HG03159 (cell line): ENCODE measurements around the gene KERA.
"Not testable (repeated sequence)": the region's sequence is repeated elsewhere in the genome, so short reads cannot be mapped to it uniquely, and the experiment has no call there.

ENCODE experiments used
- ATAC-seq: cut with Tn5 transposase; IDR thresholded peaks from one replicate; pipeline ENCODE4 v1.9.1; 2021; ENCODE audit warnings: mild to moderate bottlenecking, moderate library complexity; ENCODE audit not compliant: unreplicated experiment

Gene KERA, protein sequence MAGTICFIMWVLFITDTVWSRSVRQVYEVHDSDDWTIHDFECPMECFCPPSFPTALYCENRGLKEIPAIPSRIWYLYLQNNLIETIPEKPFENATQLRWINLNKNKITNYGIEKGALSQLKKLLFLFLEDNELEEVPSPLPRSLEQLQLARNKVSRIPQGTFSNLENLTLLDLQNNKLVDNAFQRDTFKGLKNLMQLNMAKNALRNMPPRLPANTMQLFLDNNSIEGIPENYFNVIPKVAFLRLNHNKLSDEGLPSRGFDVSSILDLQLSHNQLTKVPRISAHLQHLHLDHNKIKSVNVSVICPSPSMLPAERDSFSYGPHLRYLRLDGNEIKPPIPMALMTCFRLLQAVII

DNA sequence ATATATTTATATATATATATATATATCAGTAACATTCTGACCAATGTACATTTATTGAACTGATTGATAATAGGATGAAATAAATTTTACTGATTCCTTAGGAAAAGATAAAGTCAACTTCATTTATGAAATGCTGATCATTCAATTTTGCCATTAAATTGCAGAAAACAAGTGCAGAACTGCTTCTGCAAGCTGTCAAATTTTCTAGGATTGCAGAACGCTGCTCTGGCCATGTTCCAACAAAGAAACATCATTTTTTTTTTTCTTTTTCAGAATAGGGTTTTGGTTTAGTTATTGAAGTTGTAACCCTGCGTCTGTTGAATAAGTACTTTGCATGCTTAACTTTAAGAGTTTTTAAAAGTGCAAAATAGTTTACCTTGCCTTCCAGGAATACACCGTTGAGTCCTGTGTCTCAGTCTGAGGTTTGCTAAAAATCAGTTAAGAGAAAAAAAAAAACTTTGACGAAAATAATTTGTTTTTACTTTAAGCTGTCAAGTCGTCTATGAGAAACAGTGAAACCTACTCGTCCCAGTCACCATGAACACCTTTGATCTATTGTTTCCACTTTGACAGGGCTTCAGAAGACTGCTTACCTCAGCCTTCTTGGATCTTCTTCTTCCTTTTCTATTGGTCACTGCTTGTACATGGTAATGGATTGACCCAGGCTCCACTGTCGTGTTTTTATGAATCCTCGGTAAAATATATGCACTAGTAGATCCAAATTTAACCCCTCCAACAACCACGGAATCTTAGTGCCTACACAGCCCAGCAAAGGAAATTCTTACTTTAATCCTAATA lies at the start of gene KERA:
KERA (minus strand) TSS at position 657 of the 798 bp plus-strand sequence. CDS start 1,743 bp downstream, outside the sequence.
- ATAC-seq: no peak

DNA sequence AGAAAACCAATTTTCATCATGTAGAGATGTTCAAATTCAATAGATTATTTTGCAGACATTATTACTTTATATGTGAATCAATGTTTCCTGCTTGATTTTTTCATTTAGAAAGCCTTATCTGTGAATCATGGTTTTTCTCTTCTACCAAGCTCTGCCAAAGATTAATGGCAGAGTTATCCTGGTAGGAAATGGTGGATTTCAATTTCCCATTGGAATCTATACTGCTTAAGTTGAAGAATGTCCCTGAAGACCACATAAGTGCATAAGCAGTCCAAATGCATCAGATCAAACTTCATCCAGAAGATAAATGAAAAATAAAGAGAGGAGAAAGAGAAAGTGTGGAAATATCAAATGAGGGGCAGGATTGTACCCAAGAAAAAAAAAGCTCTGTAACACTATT lies 48.5 kb upstream of the KERA start:
- ATAC-seq: no peak

DNA sequence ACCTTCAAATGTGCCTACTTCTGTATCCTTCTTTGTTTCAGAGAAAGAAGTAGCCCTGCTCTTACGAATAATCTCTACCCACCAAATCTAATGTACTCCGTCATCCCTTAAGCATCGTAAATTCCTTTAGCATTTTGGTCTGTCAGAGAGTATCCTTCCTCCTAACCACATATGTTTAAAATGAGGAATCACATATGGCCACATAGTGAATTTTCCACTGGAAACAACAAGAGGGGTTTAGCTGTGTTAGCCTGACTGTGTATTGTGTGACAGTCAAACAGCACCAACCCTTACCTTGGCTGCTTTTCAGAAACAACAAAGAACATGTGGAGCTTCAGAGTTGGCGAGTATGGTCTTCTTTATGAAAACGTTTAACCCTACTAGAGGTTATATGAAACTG lies 48.0 kb upstream of the KERA start:
- ATAC-seq: no peak

DNA sequence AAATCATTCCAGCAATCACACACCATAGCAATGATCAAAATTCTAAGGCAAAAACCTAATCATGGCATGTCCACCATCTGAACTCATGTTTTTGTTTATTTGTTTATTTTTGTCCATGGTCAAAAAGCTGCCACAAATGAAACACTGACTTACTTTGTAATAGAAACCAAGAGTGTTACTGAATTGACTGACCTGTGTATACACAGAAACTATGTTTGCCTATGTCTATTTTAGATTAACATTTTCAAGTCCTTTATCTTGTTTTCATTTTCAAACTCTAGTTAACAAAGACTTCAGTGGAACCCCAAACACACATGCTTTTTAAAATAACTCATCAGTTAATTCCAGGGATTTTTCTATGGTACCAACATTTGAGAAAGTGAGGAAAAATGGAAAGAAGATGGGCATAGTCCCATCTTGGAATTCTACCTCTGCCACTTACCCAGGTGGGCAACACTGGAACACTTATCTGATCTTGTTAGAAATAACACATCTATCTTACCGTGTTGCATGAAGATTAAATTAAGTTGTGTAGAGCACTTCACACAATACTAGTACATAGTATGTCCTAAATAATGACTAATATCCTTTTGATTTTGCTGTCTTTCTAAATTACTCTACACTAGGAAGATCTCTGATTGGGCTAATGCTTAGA lies 47.1 kb upstream of the KERA start:
- peak; percentile 48 for ATAC-seq

DNA sequence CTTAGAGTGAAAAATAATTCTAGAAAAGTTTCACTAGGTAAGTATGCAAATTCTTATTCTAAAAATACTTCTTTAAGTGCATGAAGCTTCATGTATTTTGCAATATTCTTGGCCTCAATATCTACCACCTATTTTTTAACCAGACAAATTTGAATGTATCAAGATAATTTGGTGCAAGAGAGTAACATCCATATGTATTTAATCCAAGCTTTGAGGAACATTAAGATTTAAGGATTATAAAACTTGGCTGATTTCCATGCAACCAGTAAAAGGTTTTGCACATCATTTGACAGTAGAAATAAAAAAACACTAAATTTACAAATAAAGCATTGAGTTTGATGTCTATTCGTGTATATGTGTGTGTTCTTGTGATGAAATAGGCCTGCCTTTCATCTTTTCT lies 45.8 kb upstream of the KERA start:
- no peak for ATAC-seq

DNA sequence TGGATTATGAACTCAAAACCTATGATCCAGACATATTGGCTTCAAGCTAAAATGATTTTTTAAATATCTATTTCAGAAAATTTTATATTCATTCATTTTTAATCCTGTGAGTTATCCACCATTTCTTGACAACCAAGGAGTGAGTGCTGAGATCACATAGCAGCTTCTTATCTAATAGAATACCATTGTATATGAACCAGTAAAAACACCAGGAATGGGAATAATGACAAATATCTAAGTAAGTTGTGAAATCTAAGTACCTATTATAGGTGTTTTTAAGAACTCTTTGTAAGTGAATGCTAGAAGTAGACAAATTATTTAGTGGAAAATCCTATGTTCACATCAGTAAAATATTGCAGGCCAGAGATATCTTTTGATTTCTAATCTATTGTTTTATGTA lies 45.3 kb upstream of the KERA start:
- ATAC-seq: no peak

DNA sequence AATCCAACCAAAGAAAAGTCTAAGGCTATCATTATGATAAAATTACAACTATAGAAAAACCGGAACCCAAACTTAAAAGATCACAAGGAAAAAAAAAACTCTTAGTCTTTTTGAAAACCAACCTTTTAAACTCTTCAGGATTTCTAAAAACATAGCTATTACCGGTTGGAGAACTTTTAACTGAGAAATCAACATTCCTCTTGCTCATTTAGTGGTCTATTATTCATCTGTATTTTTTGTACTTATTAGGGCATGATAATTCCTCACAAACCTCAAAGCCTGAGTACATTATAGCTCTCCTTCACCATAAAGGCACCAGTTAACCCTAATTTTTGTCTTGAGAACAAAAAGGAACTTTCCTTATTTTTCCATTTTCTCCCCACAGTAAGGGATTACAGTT lies 43.1 kb upstream of the KERA start:
- no peak for ATAC-seq

DNA sequence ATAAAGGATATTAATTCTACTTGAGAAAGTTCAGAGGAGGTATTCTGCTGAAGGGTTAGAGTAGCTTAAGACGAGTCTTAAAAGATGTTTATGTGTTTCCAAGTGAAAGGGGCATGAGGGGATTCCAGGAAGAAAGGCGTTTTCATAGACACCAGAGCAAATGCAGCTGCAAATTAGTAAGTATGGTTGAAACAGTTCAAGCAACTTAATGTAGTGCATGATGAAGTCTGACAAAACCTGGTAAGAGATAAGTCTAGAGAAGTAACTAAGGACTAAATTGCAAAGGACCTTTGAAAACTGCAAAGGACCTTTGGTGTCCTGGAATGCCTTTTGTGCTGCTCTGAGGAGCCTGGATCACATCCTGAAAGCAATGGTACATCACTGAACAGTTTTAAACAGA lies 42.0 kb upstream of the KERA start:
- ATAC-seq: no peak

DNA sequence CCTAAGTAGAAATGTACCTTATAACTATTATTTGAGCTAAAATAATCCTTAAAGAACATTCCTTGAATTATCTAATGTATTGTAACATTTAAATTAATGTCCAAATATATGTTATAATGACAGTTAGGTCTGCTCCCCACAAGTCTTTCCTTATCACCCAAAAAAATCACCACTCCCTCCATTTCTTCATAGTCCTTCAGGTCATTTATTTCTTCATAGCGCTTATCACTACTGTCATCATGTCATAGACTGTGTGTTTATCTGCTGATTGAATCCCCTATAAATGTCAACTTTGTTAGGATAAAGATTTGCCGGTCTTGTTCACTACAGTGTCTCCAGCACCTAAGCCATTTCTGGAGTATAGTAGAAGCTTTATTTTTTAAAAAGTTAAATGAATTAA lies 41.5 kb upstream of the KERA start:
- ATAC-seq: no peak

DNA sequence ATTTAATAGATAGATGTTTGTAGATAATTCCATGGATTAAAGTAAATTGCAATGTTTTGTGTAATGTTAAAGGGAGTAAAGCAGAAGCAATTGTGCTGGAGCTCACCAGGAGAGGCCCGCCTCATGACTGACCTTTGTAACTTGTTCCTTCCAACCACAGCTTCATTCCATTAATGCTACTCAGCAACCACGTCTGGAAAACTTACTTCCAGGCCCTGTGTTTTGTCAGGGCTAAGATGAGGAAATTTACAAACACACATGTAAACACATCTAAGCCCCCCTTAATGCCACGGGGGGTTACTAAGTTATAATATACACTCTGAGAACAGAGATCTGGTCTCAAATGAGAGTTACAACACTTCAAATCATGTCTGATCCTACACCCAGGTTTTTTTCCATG lies 41.1 kb upstream of the KERA start:
- ATAC-seq: no peak

DNA sequence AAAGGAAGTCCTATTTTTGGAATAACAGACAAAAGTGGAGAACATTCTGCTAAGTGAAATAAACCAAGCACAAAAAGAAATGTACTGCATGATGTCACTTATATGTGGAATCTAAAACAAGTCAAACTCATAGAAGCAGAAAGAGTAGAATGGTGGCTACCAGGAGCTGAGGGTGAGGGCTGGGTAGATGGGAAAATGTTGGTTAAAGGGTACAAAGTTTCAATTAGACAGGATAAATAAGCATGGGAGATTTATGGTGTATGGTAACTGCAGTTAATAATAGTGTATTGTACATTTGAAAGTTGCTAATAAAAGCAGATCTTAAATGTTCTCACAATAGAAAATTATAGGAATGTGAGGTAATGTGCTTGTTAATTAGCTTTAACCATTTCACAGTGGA lies 40.6 kb upstream of the KERA start:
- no peak for ATAC-seq

DNA sequence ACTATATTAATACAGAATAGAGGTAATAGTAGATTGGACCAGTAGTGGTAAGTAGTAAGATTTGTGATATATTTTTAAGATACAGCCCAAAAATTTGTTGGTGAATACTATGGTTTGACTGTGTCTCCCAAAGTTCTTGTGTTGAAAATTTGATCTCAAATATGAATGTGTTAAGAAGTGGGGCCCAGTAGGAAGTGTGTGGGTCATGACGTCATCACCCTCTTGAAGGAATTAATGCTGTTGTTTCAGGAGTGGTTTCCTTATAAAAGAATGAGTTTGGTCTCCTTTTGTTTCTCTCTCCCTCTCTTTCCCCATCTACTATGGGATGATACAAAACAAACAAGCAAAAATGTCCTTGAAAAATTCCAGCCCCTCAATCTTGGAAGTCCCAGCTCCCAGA lies 37.1 kb upstream of the KERA start:
- ATAC-seq: no peak

DNA sequence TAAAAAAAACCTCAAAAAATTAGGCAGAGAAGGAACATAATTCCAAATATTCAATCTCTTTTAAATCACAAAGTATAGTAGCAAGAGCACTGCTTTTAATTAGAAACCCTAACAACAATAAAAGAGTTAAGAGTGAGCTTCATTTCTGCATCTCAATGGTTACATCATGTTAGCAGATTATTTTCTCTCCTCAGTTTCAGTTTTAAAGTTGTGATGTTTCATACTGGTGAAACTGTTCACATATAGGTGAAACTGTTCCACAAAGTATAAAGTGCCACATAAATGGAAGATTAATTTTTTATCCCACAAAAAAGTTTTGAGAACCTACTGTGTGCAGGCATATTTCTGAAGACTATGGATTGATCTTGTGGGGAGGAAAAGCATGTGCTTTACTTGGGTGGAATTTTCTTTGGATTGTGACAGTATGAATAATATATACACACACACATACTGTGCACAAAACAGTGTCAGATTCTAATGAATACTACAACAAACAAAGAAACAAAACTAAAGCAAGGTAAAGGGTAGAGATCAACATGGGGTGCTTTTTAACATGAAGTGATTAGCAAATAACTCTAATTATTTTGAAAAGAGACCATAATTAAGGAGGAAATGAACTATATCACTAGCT lies 36.3 kb upstream of the KERA start:
- no peak for ATAC-seq

DNA sequence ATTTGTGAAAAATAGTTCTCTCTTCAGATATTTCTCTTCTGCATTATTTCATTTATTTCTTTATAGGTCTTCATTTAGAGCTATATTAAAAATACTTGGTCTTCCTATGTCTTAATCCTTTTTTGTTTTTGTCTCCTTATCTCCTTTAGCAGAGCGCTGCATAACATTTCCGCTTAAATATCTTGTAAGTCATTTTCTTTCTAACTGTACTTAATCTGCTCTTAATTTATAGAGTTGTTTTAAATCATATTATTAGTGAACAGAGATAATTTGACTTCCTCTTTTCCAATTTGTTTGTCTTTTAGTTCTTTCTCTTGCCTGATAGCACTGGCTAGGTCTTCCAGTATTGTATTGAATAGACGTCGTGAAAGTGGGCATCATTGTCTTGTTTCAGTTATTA lies 35.5 kb upstream of the KERA start:
- ATAC-seq: no peak

DNA sequence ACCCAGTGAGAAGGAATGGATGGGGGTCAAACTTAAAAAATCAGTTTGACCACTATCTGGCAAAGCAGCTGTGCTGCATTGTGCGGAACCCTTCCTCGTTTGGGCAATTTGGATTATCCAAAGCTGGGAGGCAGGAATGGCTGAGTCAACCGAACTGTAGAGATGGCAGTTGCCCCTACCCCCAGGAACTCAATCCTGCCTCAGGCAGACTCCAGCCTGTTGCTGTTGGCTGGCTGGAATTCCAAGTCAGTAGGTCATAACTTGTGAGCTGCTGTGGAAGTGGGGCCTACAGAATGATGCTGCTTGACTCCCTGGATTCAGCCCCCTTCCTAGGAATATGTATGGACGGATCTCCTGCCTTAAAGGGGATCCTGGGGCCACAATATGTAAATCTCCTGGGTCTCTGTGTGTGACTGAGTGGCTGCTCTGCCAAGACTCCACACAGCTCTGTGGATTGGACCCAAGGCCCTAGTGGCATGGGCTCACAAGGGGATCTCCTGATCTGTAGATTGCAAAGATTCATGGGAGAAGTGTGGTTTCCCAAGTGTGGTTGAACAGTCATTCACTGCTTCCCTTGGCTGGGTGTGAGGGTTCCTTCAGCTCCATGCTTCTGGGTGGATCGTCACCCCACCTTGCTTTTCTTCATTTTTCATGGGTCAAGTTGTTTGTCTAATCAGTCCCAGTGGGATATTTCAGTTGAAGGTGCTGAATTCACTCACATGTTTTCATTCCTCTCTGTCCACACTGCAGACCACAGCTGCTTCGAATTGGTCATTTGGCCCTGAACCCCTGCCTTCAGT lies 34.3 kb upstream of the KERA start:
- ATAC-seq: no peak

DNA sequence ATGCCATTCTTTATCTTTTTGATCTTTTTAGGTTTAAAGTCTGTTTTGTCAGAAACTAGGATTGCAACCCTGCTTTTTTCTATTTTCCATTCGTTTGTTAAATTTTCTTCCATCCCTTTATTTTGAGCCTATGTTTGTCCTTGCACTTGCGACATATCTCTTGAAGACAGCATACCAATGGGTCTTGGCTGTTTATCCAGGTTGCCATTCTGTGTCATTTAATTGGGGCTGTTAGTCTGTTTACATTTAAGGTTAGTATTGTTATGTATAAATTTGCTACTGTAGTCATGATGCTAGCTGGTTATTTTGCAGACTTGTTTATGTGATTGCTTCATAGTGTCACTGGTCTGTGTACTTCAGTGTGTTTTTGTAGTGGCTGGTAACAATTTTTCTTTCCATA lies 32.1 kb upstream of the KERA start:
- ATAC-seq: not testable (repeated sequence)

DNA sequence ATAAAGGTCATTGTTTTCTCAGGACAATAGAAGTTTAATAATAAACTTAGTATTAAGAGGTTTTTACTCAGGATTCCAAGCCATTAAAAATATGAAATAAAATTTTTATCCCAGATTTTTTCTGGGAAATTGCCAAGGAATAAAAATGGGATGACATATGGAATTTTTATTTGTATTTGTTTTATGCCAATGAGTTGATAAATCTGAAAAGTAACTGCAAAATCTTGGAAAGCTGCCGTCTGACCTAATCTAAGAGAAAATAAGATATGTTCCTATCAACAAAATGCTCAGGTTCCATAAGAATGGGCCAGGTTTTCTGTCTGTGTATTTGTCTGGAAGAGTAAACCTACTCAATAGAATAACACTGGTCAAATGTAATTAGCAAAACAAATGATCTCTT lies 22.2 kb upstream of the KERA start:
- ATAC-seq: no peak

DNA sequence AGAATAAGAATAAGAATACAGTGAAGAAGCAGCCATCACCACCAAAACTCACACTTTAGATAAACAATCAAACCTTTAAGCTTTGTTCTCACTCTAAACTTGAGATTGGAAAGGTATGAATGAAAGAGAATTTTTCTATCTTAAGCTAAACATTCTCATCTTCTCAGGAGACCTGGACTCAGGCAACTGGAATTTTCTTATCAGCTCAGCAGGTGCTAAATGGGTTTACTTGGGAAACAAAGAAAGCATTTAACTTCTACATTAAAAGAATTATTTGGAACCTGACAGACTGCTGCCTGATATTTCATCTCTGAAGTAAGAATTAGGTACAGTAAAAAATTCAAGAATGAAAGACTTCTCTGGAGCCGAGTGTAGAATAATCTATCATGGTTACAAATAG lies 20.7 kb upstream of the KERA start:
- no peak for ATAC-seq

DNA sequence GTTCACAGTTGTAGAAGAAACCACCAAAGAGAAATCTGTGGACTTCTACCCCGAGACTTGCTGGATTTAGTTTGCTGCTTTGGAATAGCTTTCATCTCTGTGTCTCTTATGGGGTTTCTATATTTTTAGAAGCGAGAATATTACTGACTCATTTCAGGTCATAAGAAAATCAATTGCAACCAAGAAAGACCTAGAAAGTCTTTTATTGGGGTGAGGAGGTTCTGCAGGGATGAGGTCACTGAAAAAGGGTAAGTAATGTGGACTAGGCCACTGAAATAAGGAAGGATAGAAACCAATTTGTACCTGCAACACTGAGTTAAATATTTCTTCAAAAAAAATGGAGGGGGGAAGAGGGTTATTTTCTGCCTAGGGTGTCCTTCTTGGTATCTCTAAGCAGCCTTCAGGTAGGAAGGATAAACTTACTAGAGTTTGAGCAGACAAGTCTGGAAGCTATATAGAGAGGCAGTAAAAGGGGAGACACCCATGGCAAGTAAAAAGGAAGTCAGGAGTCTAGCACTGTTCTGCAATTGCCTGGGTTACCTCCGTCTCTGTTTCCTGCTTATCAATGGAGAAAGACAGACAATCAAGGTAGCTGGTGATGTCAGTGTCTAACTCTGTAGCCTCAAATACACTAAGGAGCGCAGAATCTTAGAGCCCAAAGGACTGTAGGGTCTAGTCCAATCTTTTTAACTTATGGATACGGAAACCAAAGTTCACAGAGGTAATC lies 19.6 kb upstream of the KERA start:
- no peak for ATAC-seq

DNA sequence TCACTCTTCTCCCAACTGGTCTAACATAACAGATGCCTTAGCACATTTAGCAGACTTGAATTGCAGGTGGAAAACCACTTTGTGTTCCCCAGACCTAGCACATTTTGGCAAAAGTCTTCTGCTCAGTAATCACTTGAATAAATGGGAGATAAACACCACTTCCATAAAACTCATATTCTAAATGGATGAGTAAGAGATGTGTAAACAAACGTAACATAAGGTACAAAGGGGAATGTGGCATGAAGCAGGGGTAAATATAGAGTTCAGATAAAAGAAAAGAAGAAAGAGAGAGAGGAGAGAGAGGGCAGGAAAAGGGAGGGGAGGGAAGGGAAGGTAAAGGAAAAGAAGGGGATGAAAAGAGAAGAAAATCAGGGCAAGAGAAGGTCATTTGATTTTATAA lies 17.0 kb upstream of the KERA start:
- ATAC-seq: no peak
